H1 (cell line): ENCODE results near the gene HYCC1. TPM values are rescaled to one million over a fixed set of nuclear protein-coding genes. Genes with fewer than 3 reads are reported as not detected.

ENCODE experiments used
- HDAC6 ChIP-seq: IDR thresholded peaks from one replicate; pipeline ENCODE4 v1.7.1; 2012; ENCODE audit warnings: low read depth, mild to moderate bottlenecking, inconsistent platforms, low read length, moderate library complexity
- polyA plus RNA-seq, 7 experiments: library from polyadenylated mRNA; depleted of rRNA in 3 of 7; stranded (reverse) in 5 of 7; unstranded in 2 of 7; fragments of >200 nt in 5 of 7; fragments of 200-250 nt in 2 of 7; gene quantifications; 1 replicate in 5 of 7; 2 replicates in 1 of 7; 4 replicates in 1 of 7; pipeline versions ENCODE4 v1.2.1 to v1.2.3, GENCODE V29; 2011 to 2013; ENCODE audit warnings: missing spikeins in 2 of 7, mixed read lengths in 2 of 7
- total RNA-seq: library from RNA; stranded (reverse); fragmentation: NEBNext Ultra II Directional; extraction: Animal tissue kit (Norgen Biotek cat#: 25700); gene quantifications from 2 replicates; pipeline ENCODE4 v1.2.1, GENCODE V29; 2021
- TF ChIP-seq, protein P1 (sequence below): fragments of 300-600 bp; sonication (generic); IDR thresholded peaks from 2 replicates; pipeline ENCODE4 v1.7.1; 2012; ENCODE audit warnings: low read length, moderate library complexity, mild to moderate bottlenecking, inconsistent platforms; ENCODE audit not compliant: insufficient replicate concordance

The HYCC1 gene
- total and polyA plus RNA-seq, 2 of the 8 experiments (the other 6 are each of a cell fraction or from before 2014, with no cell fraction given): 20.2 to 142 TPM

DNA sequence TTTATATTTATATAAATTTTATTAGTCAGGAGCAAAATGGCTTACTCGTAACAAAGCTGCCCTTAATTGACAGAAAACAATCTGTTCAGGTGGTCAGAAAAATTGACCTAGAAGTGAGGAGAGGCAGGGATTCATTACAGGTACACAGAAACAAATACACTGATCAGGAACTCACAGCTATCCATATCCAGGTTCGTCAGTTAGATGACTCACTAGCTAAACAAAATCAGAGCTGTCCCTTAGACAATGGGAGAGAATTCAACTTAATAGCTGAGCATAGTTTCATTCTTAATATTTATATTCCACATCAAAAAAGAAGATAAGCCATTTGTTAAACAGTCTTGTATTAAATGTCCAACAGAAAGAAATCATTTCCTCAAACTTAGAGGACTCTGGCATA lies 41.7 kb downstream of the HYCC1 start (continued):
- TF ChIP-seq, protein P1, sequence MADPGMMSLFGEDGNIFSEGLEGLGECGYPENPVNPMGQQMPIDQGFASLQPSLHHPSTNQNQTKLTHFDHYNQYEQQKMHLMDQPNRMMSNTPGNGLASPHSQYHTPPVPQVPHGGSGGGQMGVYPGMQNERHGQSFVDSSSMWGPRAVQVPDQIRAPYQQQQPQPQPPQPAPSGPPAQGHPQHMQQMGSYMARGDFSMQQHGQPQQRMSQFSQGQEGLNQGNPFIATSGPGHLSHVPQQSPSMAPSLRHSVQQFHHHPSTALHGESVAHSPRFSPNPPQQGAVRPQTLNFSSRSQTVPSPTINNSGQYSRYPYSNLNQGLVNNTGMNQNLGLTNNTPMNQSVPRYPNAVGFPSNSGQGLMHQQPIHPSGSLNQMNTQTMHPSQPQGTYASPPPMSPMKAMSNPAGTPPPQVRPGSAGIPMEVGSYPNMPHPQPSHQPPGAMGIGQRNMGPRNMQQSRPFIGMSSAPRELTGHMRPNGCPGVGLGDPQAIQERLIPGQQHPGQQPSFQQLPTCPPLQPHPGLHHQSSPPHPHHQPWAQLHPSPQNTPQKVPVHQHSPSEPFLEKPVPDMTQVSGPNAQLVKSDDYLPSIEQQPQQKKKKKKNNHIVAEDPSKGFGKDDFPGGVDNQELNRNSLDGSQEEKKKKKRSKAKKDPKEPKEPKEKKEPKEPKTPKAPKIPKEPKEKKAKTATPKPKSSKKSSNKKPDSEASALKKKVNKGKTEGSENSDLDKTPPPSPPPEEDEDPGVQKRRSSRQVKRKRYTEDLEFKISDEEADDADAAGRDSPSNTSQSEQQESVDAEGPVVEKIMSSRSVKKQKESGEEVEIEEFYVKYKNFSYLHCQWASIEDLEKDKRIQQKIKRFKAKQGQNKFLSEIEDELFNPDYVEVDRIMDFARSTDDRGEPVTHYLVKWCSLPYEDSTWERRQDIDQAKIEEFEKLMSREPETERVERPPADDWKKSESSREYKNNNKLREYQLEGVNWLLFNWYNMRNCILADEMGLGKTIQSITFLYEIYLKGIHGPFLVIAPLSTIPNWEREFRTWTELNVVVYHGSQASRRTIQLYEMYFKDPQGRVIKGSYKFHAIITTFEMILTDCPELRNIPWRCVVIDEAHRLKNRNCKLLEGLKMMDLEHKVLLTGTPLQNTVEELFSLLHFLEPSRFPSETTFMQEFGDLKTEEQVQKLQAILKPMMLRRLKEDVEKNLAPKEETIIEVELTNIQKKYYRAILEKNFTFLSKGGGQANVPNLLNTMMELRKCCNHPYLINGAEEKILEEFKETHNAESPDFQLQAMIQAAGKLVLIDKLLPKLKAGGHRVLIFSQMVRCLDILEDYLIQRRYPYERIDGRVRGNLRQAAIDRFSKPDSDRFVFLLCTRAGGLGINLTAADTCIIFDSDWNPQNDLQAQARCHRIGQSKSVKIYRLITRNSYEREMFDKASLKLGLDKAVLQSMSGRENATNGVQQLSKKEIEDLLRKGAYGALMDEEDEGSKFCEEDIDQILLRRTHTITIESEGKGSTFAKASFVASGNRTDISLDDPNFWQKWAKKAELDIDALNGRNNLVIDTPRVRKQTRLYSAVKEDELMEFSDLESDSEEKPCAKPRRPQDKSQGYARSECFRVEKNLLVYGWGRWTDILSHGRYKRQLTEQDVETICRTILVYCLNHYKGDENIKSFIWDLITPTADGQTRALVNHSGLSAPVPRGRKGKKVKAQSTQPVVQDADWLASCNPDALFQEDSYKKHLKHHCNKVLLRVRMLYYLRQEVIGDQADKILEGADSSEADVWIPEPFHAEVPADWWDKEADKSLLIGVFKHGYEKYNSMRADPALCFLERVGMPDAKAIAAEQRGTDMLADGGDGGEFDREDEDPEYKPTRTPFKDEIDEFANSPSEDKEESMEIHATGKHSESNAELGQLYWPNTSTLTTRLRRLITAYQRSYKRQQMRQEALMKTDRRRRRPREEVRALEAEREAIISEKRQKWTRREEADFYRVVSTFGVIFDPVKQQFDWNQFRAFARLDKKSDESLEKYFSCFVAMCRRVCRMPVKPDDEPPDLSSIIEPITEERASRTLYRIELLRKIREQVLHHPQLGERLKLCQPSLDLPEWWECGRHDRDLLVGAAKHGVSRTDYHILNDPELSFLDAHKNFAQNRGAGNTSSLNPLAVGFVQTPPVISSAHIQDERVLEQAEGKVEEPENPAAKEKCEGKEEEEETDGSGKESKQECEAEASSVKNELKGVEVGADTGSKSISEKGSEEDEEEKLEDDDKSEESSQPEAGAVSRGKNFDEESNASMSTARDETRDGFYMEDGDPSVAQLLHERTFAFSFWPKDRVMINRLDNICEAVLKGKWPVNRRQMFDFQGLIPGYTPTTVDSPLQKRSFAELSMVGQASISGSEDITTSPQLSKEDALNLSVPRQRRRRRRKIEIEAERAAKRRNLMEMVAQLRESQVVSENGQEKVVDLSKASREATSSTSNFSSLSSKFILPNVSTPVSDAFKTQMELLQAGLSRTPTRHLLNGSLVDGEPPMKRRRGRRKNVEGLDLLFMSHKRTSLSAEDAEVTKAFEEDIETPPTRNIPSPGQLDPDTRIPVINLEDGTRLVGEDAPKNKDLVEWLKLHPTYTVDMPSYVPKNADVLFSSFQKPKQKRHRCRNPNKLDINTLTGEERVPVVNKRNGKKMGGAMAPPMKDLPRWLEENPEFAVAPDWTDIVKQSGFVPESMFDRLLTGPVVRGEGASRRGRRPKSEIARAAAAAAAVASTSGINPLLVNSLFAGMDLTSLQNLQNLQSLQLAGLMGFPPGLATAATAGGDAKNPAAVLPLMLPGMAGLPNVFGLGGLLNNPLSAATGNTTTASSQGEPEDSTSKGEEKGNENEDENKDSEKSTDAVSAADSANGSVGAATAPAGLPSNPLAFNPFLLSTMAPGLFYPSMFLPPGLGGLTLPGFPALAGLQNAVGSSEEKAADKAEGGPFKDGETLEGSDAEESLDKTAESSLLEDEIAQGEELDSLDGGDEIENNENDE: no peak
- no peak for TF ChIP-seq HDAC6
